WTC11 (cell line): ENCODE results near the gene NPLOC4. TPM values are rescaled to one million over a fixed set of nuclear protein-coding genes. Genes with fewer than 3 reads are reported as not detected.

Source experiments
- ARID4B ChIP-seq: sonication (generic); formaldehyde crosslinking; IDR thresholded peaks from 2 replicates; pipeline ENCODE4 v1.8.0; 2023; ENCODE audit warnings: missing genetic modification reagents, mild to moderate bottlenecking, borderline replicate concordance
- ATF6 ChIP-seq: sonication (generic); formaldehyde crosslinking; IDR thresholded peaks from 2 replicates; pipeline ENCODE4 v1.8.1; 2023; ENCODE audit warnings: mild to moderate bottlenecking, missing genetic modification reagents
- CBFB ChIP-seq: sonication (generic); formaldehyde crosslinking; IDR thresholded peaks from 2 replicates; pipeline ENCODE4 v1.8.1; 2022; ENCODE audit warnings: mild to moderate bottlenecking, low read depth, missing genetic modification reagents
- CREB1 ChIP-seq: sonication (generic); formaldehyde crosslinking; IDR thresholded peaks from 2 replicates; pipeline ENCODE4 v1.8.0; 2023; ENCODE audit warnings: mild to moderate bottlenecking, missing genetic modification reagents
- ESRRA ChIP-seq: sonication (generic); formaldehyde crosslinking; IDR thresholded peaks from 2 replicates; pipeline ENCODE4 v1.8.1; 2022; ENCODE audit warnings: mild to moderate bottlenecking, missing genetic modification reagents, borderline replicate concordance
- ETV6 ChIP-seq: sonication (generic); formaldehyde crosslinking; IDR thresholded peaks from 2 replicates; pipeline ENCODE4 v1.8.1; 2022; ENCODE audit warnings: mild to moderate bottlenecking, missing genetic modification reagents
- GTF2I ChIP-seq: fragments of 250-450 bp; sonication (Bioruptor Pico); conservative IDR thresholded peaks from 2 replicates; pipeline ENCODE4 v1.4.0; 2021; ENCODE audit warnings: mild to moderate bottlenecking
- HMGA2 ChIP-seq: fragments of 250-450 bp; sonication (Bioruptor Pico); IDR thresholded peaks from 2 replicates; pipeline ENCODE4 v1.4.0; 2021; ENCODE audit warnings: mild to moderate bottlenecking, moderate library complexity
- IRF2 ChIP-seq: sonication (generic); formaldehyde crosslinking; IDR thresholded peaks from 2 replicates; pipeline ENCODE4 v1.8.0; 2022; ENCODE audit warnings: low read depth, missing genetic modification reagents, borderline replicate concordance
- KAT7 ChIP-seq: sonication (generic); formaldehyde crosslinking; IDR thresholded peaks from 2 replicates; pipeline ENCODE4 v1.8.1; 2023; ENCODE audit warnings: missing genetic modification reagents, mild to moderate bottlenecking, borderline replicate concordance
- MLX ChIP-seq: sonication (generic); formaldehyde crosslinking; IDR thresholded peaks from 2 replicates; pipeline ENCODE4 v1.8.1; 2023; ENCODE audit warnings: mild to moderate bottlenecking, missing genetic modification reagents, moderate library complexity
- NFATC4 ChIP-seq: fragments of 250-450 bp; sonication (Bioruptor Pico); IDR thresholded peaks from 2 replicates; pipeline ENCODE4 v1.9.0; 2021; ENCODE audit warnings: mild to moderate bottlenecking
- SP1 ChIP-seq: sonication (generic); formaldehyde crosslinking; conservative IDR thresholded peaks from 2 replicates; pipeline ENCODE4 v1.8.1; 2022; ENCODE audit warnings: missing genetic modification reagents
- TCF7 ChIP-seq: sonication (generic); formaldehyde crosslinking; IDR thresholded peaks from 2 replicates; pipeline ENCODE4 v1.8.0; 2022; ENCODE audit warnings: mild to moderate bottlenecking, low read depth, missing genetic modification reagents, moderate library complexity
- ZMAT4 ChIP-seq: fragments of 250-450 bp; sonication (Bioruptor Pico); IDR thresholded peaks from 2 replicates; pipeline ENCODE4 v1.9.0; 2021; ENCODE audit warnings: mild to moderate bottlenecking
- ZNF121 ChIP-seq: sonication (generic); formaldehyde crosslinking; IDR thresholded peaks from 2 replicates; pipeline ENCODE4 v1.8.0; 2023; ENCODE audit warnings: missing genetic modification reagents
- ZNF232 ChIP-seq: sonication (generic); formaldehyde crosslinking; IDR thresholded peaks from 2 replicates; pipeline ENCODE4 v1.8.0; 2022; ENCODE audit warnings: mild to moderate bottlenecking, missing genetic modification reagents
- ZNF425 ChIP-seq: fragments of 250-450 bp; sonication (Bioruptor Pico); conservative IDR thresholded peaks from 2 replicates; pipeline ENCODE4 v1.9.0; 2021; ENCODE audit warnings: mild to moderate bottlenecking
- ZNF532 ChIP-seq: fragments of 250-450 bp; sonication (Bioruptor Pico); IDR thresholded peaks from 2 replicates; pipeline ENCODE4 v1.9.0; 2021; ENCODE audit warnings: mild to moderate bottlenecking, borderline replicate concordance
- ZNF671 ChIP-seq: fragments of 250-450 bp; sonication (Bioruptor Pico); IDR thresholded peaks from 2 replicates; pipeline ENCODE4 v1.8.0; 2021; ENCODE audit warnings: mild to moderate bottlenecking
- ZSCAN18 ChIP-seq: fragments of 250-450 bp; sonication (Bioruptor Pico); IDR thresholded peaks from 2 replicates; pipeline ENCODE4 v2.1.2; 2022; ENCODE audit warnings: mild to moderate bottlenecking, moderate library complexity
- total RNA-seq: library from RNA; stranded (reverse); gene quantifications from 3 replicates; pipeline ENCODE4 v1.2.3, GENCODE V29; 2021

Gene NPLOC4
- total RNA-seq, 1 experiment from 2014 or later, result 83.5 TPM

GRCh38 chr17:81509207-81509971 lies 127.5 kb downstream of the NPLOC4 start (continued):
- TF ChIP-seq ARID4B (CRISPR knock-in tag) (no peak), ZNF671 (CRISPR knock-in tag) (peak; percentile 27), KAT7 (CRISPR knock-in tag) (no peak), ESRRA (CRISPR knock-in tag) (no peak), ETV6 (CRISPR knock-in tag) (no peak), ZNF121 (CRISPR knock-in tag) (no peak), CBFB (no peak), ZNF232 (CRISPR knock-in tag) (0 out of 2 replicates have a peak, but pooled peaks have one; percentile 5), GTF2I (CRISPR knock-in tag) (no peak), ZSCAN18 (CRISPR knock-in tag) (no peak), SP1 (CRISPR knock-in tag) (no peak), ZNF425 (CRISPR knock-in tag) (peak; percentile 69; the same call in 1 of the 2 replicates), ATF6 (CRISPR knock-in tag) (no peak), ZMAT4 (CRISPR knock-in tag) (no peak; the same call in 1 of the 2 replicates), MLX (CRISPR knock-in tag) (no peak), IRF2 (CRISPR knock-in tag) (no peak), CREB1 (CRISPR knock-in tag) (no peak), TCF7 (no peak), ZNF532 (CRISPR knock-in tag) (peak; percentile 81; the same call in 1 of the 2 replicates), NFATC4 (CRISPR knock-in tag) (peak; percentile 72; the same call in 1 of the 2 replicates), HMGA2 (no peak)
